SK-N-SH (cell line): ENCODE results near the gene PSME1. TPM values are rescaled to one million over a fixed set of nuclear protein-coding genes. Genes with fewer than 3 reads are reported as not detected.

Experiments used
- CTCF ChIA-PET: fragments of 300-600, 350-600 bp; formaldehyde crosslinking; extraction: SDS; loops from one replicate; lab custom pipeline; 2021; lab: Yijun Ruan, JAX
- POLR2A ChIA-PET: fragments of 350-600 bp; sonication (Branson Sonifier 250); formaldehyde crosslinking; extraction: SDS; loops from one replicate; lab custom pipeline; 2020; ENCODE audit warnings: antibody characterized with exemption, inconsistent platforms; lab: Yijun Ruan, JAX
- DNase-seq: peaks from one replicate; pipeline ENCODE4 v3.0.0; 2012
- H2AFZ ChIP-seq: fragments of 200-600 bp; sonication (generic); 2 replicates; pipeline ENCODE4 v1.8.1; 2016; ENCODE audit warnings: antibody characterized with exemption, mild to moderate bottlenecking, low read depth
- H3F3A ChIP-seq: fragments of 200-600 bp; sonication (generic); replicated peaks from 2 replicates; pipeline ENCODE3; 2016; ENCODE audit warnings: antibody characterized with exemption, mild to moderate bottlenecking; ENCODE audit not compliant: insufficient read depth
- H3K27ac ChIP-seq, 2 experiments: fragments of 200-500 bp in 1 of 2; fragments of 200-600 bp in 1 of 2; sonication (Bioruptor generic) in 1 of 2; sonication (generic), shearing (Covaris generic) in 1 of 2; 2 replicates each; pipeline versions ENCODE4 v1.5.1 to v1.6.1; 2014 to 2016; ENCODE audit warnings: low read depth in 2 of 2, inconsistent platforms in 1 of 2, low read length in 1 of 2, mild to moderate bottlenecking in 1 of 2, mixed read lengths in 1 of 2
- H3K27me3 ChIP-seq: fragments of 200-600 bp; sonication (generic), shearing (Covaris generic); 2 replicates; pipeline ENCODE4 v1.6.1; 2016; ENCODE audit warnings: mixed run types; ENCODE audit not compliant: insufficient read depth
- H3K36me3 ChIP-seq, 2 experiments: fragments of 200-500 bp in 1 of 2; fragments of 200-600 bp in 1 of 2; sonication (Bioruptor generic) in 1 of 2; sonication (generic) in 1 of 2; replicated peaks in 1 of 2; 2 replicates each; pipeline versions ENCODE3 to v1.5.1; 2014 to 2016; ENCODE audit warnings: low read length in 1 of 2, mild to moderate bottlenecking in 1 of 2; ENCODE audit not compliant: insufficient read depth in 2 of 2, control insufficient read depth in 1 of 2
- H3K4me1 ChIP-seq, 2 experiments: fragments of 200-500 bp in 1 of 2; fragments of 200-600 bp in 1 of 2; sonication (Bioruptor generic) in 1 of 2; sonication (generic), shearing (Covaris generic) in 1 of 2; 2 replicates each; pipeline versions ENCODE4 v1.5.1 to v1.6.1; 2014 to 2016; ENCODE audit warnings: low read depth in 1 of 2, low read length in 1 of 2, mixed run types in 1 of 2; ENCODE audit not compliant: insufficient read depth in 2 of 2, control insufficient read depth in 1 of 2
- H3K4me2 ChIP-seq: fragments of 200-600 bp; sonication (generic), shearing (Covaris generic); 2 replicates; pipeline ENCODE4 v1.6.1; 2017; ENCODE audit warnings: mixed run types
- H3K4me3 ChIP-seq, 2 experiments: fragments of 200-500 bp in 1 of 2; fragments of 200-600 bp in 1 of 2; sonication (Bioruptor generic) in 1 of 2; sonication (generic), shearing (Covaris generic) in 1 of 2; 2 replicates each; pipeline versions ENCODE4 v1.5.1 to v1.8.1; 2014 to 2016; ENCODE audit warnings: low read depth in 2 of 2, inconsistent platforms in 1 of 2, low read length in 1 of 2, mild to moderate bottlenecking in 1 of 2, mixed read lengths in 1 of 2, moderate library complexity in 1 of 2
- H3K79me2 ChIP-seq: fragments of 200-600 bp; sonication (generic); 2 replicates; pipeline ENCODE4 v1.8.1; 2017; ENCODE audit warnings: mild to moderate bottlenecking; ENCODE audit not compliant: insufficient read depth
- H3K9ac ChIP-seq: fragments of 200-600 bp; sonication (generic); 2 replicates; pipeline ENCODE4 v1.6.1; 2017; ENCODE audit warnings: mixed run types
- H3K9me2 ChIP-seq: fragments of 200-600 bp; sonication (generic); 2 replicates; pipeline ENCODE4 v1.6.1; 2017; ENCODE audit warnings: mixed run types
- H3K9me3 ChIP-seq: fragments of 200-600 bp; sonication (generic); 2 replicates; pipeline ENCODE4 v1.6.1; 2017; ENCODE audit warnings: mixed run types, mild to moderate bottlenecking, moderate library complexity
- H4K20me1 ChIP-seq: fragments of 200-600 bp; sonication (generic); 2 replicates; pipeline ENCODE4 v1.6.1; 2017; ENCODE audit warnings: mild to moderate bottlenecking, mixed run types; ENCODE audit not compliant: insufficient read depth
- CHD2 ChIP-seq: fragments of 150-350 bp; IDR thresholded peaks from 2 replicates; pipeline ENCODE4 v1.6.1; 2018; ENCODE audit warnings: low read length; ENCODE audit not compliant: partially characterized antibody
- ELF1 ChIP-seq: IDR thresholded peaks from 2 replicates; pipeline ENCODE4 v1.4.0; 2012
- EP300 ChIP-seq, 2 experiments: IDR thresholded peaks; 2 replicates each; pipeline versions ENCODE4 v1.4.0 to v1.6.1; 2012; ENCODE audit warnings: borderline replicate concordance in 1 of 2, low read depth in 1 of 2, low read length in 1 of 2
- EZH2phosphoT487 ChIP-seq: fragments of 200-600 bp; sonication (generic); IDR thresholded peaks from 2 replicates; pipeline ENCODE4 v1.6.1; 2017; ENCODE audit warnings: low read depth, mixed run types, mild to moderate bottlenecking, antibody characterized with exemption, moderate library complexity, borderline replicate concordance
- FOSL2 ChIP-seq: IDR thresholded peaks from 2 replicates; pipeline ENCODE4 v1.4.0; 2012; ENCODE audit warnings: low read depth, mild to moderate bottlenecking, moderate library complexity, borderline replicate concordance
- FOXM1 ChIP-seq: IDR thresholded peaks from 2 replicates; pipeline ENCODE4 v1.4.0; 2012; ENCODE audit warnings: low read depth, mild to moderate bottlenecking
- GABPA ChIP-seq: IDR thresholded peaks from 2 replicates; pipeline ENCODE4 v1.4.0; 2012; ENCODE audit warnings: low read depth, mild to moderate bottlenecking
- GATA2 ChIP-seq: sonication (generic); formaldehyde crosslinking; IDR thresholded peaks from 2 replicates; pipeline ENCODE4 v1.5.0; 2020; ENCODE audit warnings: mild to moderate bottlenecking, missing genetic modification reagents
- JUND ChIP-seq: IDR thresholded peaks from 2 replicates; pipeline ENCODE4 v1.4.0; 2012
- MEF2A ChIP-seq: IDR thresholded peaks from 2 replicates; pipeline ENCODE4 v1.4.0; 2012; ENCODE audit warnings: low read depth, borderline replicate concordance
- MXI1 ChIP-seq: IDR thresholded peaks from 2 replicates; pipeline ENCODE4 v1.6.1; 2012; ENCODE audit warnings: mild to moderate bottlenecking, low read depth, low read length, improper control_type of control experiment
- NFIC ChIP-seq: IDR thresholded peaks from 2 replicates; pipeline ENCODE4 v1.4.0; 2012; ENCODE audit warnings: borderline replicate concordance
- POLR2AphosphoS5 ChIP-seq: IDR thresholded peaks from 2 replicates; pipeline ENCODE4 v1.6.1; 2012; ENCODE audit warnings: low read depth, low read length
- RAD21 ChIP-seq: IDR thresholded peaks from 2 replicates; pipeline ENCODE4 v1.6.1; 2012; ENCODE audit warnings: mild to moderate bottlenecking, low read length
- RCOR1 ChIP-seq: fragments of 150-350 bp; IDR thresholded peaks from 2 replicates; pipeline ENCODE4 v1.6.1; 2017; ENCODE audit warnings: antibody characterized with exemption, low read length
- RFX5 ChIP-seq: IDR thresholded peaks from 2 replicates; pipeline ENCODE4 v1.6.1; 2012; ENCODE audit warnings: mild to moderate bottlenecking, improper control_type of control experiment, low read length
- SIN3A ChIP-seq: IDR thresholded peaks from 2 replicates; pipeline ENCODE4 v1.6.1; 2012; ENCODE audit warnings: low read depth, mild to moderate bottlenecking, low read length, moderate library complexity, borderline replicate concordance
- TAF1 ChIP-seq: IDR thresholded peaks from 2 replicates; pipeline ENCODE4 v1.6.1; 2012; ENCODE audit warnings: low read depth, mild to moderate bottlenecking, low read length, moderate library complexity, borderline replicate concordance
- TCF12 ChIP-seq: IDR thresholded peaks from 2 replicates; pipeline ENCODE4 v1.4.0; 2012
- TEAD4 ChIP-seq: IDR thresholded peaks from 2 replicates; pipeline ENCODE4 v1.4.0; 2012; ENCODE audit warnings: mild to moderate bottlenecking, borderline replicate concordance; ENCODE audit not compliant: insufficient read depth
- WGBS: methylation state at CpG from one replicate; pipeline ENCODE4 v1.1.6; 2017; ENCODE audit warnings: low lambda C conversion rate; 5-methylcytosine and 5-hydroxymethylcytosine counted together
- polyA plus RNA-seq, 3 experiments: library from polyadenylated mRNA; depleted of rRNA; stranded (reverse); fragments of >200 nt; gene quantifications; 2 replicates each; pipeline ENCODE4 v1.2.3, GENCODE V29; 2012
- TF ChIP-seq, protein P1 (sequence below): fragments of 150-350 bp; IDR thresholded peaks from 2 replicates; pipeline ENCODE4 v1.6.1; 2017; ENCODE audit warnings: antibody characterized with exemption, low read length, low read depth, borderline replicate concordance
- TF ChIP-seq, protein P2 (sequence below): IDR thresholded peaks from 2 replicates; pipeline ENCODE4 v1.4.0; 2012; ENCODE audit warnings: low read depth
- TF ChIP-seq, protein P3 (sequence below): IDR thresholded peaks from 2 replicates; pipeline ENCODE4; 2012
- TF ChIP-seq, protein P4 (sequence below): IDR thresholded peaks from 2 replicates; pipeline ENCODE4 v1.4.0; 2012; ENCODE audit warnings: low read depth, borderline replicate concordance
- TF ChIP-seq, protein P5 (sequence below): fragments of 150-350 bp; IDR thresholded peaks from 2 replicates; pipeline ENCODE4 v1.6.1; 2016; ENCODE audit warnings: mild to moderate bottlenecking, low read depth, low read length
- TF ChIP-seq, protein P6 (sequence below): IDR thresholded peaks from 2 replicates; pipeline ENCODE4 v1.6.1; 2012; ENCODE audit warnings: mild to moderate bottlenecking, low read depth, low read length, moderate library complexity

PSME1 gene
- polyA plus RNA-seq, 1 of the 3 experiments (the other 2 are of a cell fraction), result 287 TPM

- DNase-seq, result peak; percentile 97
- CTCF ChIA-PET, result interaction anchor here (0.9 to 4.6 kb wide), 7 partner anchors 8 to 668 kb away, joined by 3 to 38 read pairs (median 5); partner anchors contain the start of genes IRF9, PCK2 and PSME1
- Histone ChIP-seq H3K27me3 (no peaks in the 10 kb centered on the region), H3F3A (peaks cover 16% of the 10 kb centered on the region), H3K9me2 (no peaks in the 10 kb centered on the region), H3K4me2 (peak within 1 kb of the TSS; percentile 83), H3K4me1 (peaks cover 11 to 25% of the 10 kb centered on the region in 2 experiments), H3K4me3 (peak within 1 kb of the TSS; percentile 93 to 98), H3K9ac (peak within 1 kb of the TSS; percentile 79), H3K36me3 (peaks cover 27 to 48% of the 10 kb centered on the region in 2 experiments), H3K9me3 (no peaks in the 10 kb centered on the region), H4K20me1 (peaks cover 10% of the 10 kb centered on the region; the same call in 1 of the 2 replicates), H2AFZ (peak within 1 kb of the TSS; percentile 92), H3K27ac (peak within 1 kb of the TSS; percentile 92 to 97), H3K79me2 (peaks cover 58% of the 10 kb centered on the region)
- 0% methylated on average over 25 of the region's 25 CpGs for WGBS
- POLR2A ChIA-PET, result interaction anchor here (0.6 to 3.9 kb wide), 15 partner anchors 8 to 96 kb away, joined by 3 to 50 read pairs (median 7); partner anchors contain the start of genes CHMP4A, DCAF11, IPO4 and IRF9
- no peak for TF ChIP-seq FOSL2
- TF ChIP-seq EZH2phosphoT487, result no peak
- 0 out of 2 replicates have a peak, but pooled peaks have one; percentile 32 for TF ChIP-seq RFX5
- TF ChIP-seq EP300 (IDR thresholded peaks at IDR 0.05; ENCODE audit: borderline replicate concordance in 1 of 2, low read depth in 1 of 2, low read length in 1 of 2), result no peak
- no peak for TF ChIP-seq SIN3A
- TF ChIP-seq CHD2, result no peak
- TF ChIP-seq, protein P1, sequence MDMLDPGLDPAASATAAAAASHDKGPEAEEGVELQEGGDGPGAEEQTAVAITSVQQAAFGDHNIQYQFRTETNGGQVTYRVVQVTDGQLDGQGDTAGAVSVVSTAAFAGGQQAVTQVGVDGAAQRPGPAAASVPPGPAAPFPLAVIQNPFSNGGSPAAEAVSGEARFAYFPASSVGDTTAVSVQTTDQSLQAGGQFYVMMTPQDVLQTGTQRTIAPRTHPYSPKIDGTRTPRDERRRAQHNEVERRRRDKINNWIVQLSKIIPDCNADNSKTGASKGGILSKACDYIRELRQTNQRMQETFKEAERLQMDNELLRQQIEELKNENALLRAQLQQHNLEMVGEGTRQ, result no peak
- TF ChIP-seq, protein P2, sequence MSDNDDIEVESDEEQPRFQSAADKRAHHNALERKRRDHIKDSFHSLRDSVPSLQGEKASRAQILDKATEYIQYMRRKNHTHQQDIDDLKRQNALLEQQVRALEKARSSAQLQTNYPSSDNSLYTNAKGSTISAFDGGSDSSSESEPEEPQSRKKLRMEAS, result peak; percentile 53; the same call in 1 of the 2 replicates
- 0 out of 2 replicates have a peak, but pooled peaks have one; percentile 6 for TF ChIP-seq RAD21
- no peak for TF ChIP-seq JUND
- TF ChIP-seq ELF1, result no peak
- TF ChIP-seq, protein P3, sequence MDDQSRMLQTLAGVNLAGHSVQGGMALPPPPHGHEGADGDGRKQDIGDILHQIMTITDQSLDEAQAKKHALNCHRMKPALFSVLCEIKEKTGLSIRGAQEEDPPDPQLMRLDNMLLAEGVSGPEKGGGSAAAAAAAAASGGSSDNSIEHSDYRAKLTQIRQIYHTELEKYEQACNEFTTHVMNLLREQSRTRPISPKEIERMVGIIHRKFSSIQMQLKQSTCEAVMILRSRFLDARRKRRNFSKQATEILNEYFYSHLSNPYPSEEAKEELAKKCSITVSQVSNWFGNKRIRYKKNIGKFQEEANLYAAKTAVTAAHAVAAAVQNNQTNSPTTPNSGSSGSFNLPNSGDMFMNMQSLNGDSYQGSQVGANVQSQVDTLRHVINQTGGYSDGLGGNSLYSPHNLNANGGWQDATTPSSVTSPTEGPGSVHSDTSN, result no peak
- TF ChIP-seq, protein P4, sequence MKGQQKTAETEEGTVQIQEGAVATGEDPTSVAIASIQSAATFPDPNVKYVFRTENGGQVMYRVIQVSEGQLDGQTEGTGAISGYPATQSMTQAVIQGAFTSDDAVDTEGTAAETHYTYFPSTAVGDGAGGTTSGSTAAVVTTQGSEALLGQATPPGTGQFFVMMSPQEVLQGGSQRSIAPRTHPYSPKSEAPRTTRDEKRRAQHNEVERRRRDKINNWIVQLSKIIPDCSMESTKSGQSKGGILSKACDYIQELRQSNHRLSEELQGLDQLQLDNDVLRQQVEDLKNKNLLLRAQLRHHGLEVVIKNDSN, result no peak
- TF ChIP-seq GABPA, result no peak
- TF ChIP-seq, protein P5, sequence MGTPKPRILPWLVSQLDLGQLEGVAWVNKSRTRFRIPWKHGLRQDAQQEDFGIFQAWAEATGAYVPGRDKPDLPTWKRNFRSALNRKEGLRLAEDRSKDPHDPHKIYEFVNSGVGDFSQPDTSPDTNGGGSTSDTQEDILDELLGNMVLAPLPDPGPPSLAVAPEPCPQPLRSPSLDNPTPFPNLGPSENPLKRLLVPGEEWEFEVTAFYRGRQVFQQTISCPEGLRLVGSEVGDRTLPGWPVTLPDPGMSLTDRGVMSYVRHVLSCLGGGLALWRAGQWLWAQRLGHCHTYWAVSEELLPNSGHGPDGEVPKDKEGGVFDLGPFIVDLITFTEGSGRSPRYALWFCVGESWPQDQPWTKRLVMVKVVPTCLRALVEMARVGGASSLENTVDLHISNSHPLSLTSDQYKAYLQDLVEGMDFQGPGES, result no peak
- no peak for TF ChIP-seq TCF12
- TF ChIP-seq POLR2AphosphoS5, result peak; percentile 70
- TF ChIP-seq RCOR1, result no peak
- no peak for TF ChIP-seq TAF1
- peak; percentile 59 for TF ChIP-seq MXI1
- TF ChIP-seq MEF2A, result no peak
- no peak for TF ChIP-seq NFIC
- TF ChIP-seq, protein P6, sequence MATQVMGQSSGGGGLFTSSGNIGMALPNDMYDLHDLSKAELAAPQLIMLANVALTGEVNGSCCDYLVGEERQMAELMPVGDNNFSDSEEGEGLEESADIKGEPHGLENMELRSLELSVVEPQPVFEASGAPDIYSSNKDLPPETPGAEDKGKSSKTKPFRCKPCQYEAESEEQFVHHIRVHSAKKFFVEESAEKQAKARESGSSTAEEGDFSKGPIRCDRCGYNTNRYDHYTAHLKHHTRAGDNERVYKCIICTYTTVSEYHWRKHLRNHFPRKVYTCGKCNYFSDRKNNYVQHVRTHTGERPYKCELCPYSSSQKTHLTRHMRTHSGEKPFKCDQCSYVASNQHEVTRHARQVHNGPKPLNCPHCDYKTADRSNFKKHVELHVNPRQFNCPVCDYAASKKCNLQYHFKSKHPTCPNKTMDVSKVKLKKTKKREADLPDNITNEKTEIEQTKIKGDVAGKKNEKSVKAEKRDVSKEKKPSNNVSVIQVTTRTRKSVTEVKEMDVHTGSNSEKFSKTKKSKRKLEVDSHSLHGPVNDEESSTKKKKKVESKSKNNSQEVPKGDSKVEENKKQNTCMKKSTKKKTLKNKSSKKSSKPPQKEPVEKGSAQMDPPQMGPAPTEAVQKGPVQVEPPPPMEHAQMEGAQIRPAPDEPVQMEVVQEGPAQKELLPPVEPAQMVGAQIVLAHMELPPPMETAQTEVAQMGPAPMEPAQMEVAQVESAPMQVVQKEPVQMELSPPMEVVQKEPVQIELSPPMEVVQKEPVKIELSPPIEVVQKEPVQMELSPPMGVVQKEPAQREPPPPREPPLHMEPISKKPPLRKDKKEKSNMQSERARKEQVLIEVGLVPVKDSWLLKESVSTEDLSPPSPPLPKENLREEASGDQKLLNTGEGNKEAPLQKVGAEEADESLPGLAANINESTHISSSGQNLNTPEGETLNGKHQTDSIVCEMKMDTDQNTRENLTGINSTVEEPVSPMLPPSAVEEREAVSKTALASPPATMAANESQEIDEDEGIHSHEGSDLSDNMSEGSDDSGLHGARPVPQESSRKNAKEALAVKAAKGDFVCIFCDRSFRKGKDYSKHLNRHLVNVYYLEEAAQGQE, result no peak
- TF ChIP-seq FOXM1, result no peak
- no peak for TF ChIP-seq TEAD4
- no peak for TF ChIP-seq GATA2 (CRISPR knock-in tag)
Observed at GRCh38 chr14:24146453-24146977, 10.5 kb downstream of the PSME1 start, which contains the start of gene PSME2. Gene PSME2 (minus strand): TSS chr14:24146610. CDS start chr14:24146581, 29 bp downstream.
